Panc1 (cell line): ENCODE data around the gene NRCAM. TPM values are rescaled to one million over a fixed set of nuclear protein-coding genes. Genes with fewer than 3 reads are reported as not detected.

Experiments
- ATAC-seq: fragments of 200-7000 bp; cut with Tn5 transposase; 2 replicates; pipeline ENCODE4 v1.9.1; 2020; ENCODE audit warnings: mild to moderate bottlenecking, moderate library complexity
- BruUV-seq: library from RNA; stranded (reverse); fragments of 400-500 nt; replicated peaks from 2 replicates; lab custom pipeline; 2021; lab: Mats Ljungman, UMichigan
- CTCF ChIA-PET: fragments of 300-600 bp; sonication (Branson Sonifier 250); formaldehyde crosslinking; loops from one replicate; lab custom pipeline; 2022; ENCODE audit warnings: antibody characterized with exemption; lab: Charles Lee
- POLR2A ChIA-PET: fragments of 300-600 bp; sonication (Branson Sonifier 250); formaldehyde crosslinking; loops from one replicate; lab custom pipeline; 2022; ENCODE audit warnings: antibody characterized with exemption; lab: Charles Lee
- DNase-seq: peaks from one replicate; pipeline ENCODE4 v3.0.0-alpha.2; 2010; ENCODE audit warnings: low read depth, low spot score
- H3K27ac ChIP-seq: 2 replicates; pipeline ENCODE4 v1.5.1; 2011; ENCODE audit warnings: mild to moderate bottlenecking, low read length, inconsistent platforms
- H3K27me3 ChIP-seq: fragments of 200-500 bp; sonication (Bioruptor generic); 2 replicates; pipeline ENCODE4 v1.6.0; 2014; ENCODE audit warnings: low read length, inconsistent platforms; ENCODE audit not compliant: control insufficient read depth, insufficient read depth
- H3K36me3 ChIP-seq: fragments of 200-500 bp; sonication (Bioruptor generic); 2 replicates; pipeline ENCODE4 v1.5.1; 2014; ENCODE audit warnings: inconsistent platforms, mild to moderate bottlenecking, low read length, moderate library complexity; ENCODE audit not compliant: control insufficient read depth, insufficient read depth
- H3K4me1 ChIP-seq: 2 replicates; pipeline ENCODE4 v1.5.1; 2011; ENCODE audit warnings: inconsistent platforms, mild to moderate bottlenecking, low read length, moderate library complexity; ENCODE audit not compliant: control insufficient read depth, insufficient read depth
- H3K4me3 ChIP-seq, 2 experiments: 2 replicates each; pipeline ENCODE4 v1.5.1; 2011 to 2012; ENCODE audit warnings: low read depth in 2 of 2, low read length in 2 of 2, mild to moderate bottlenecking in 2 of 2, inconsistent platforms in 1 of 2, moderate library complexity in 1 of 2
- H3K9me3 ChIP-seq: fragments of 200-500 bp; sonication (Bioruptor generic); 2 replicates; pipeline ENCODE4 v1.5.1; 2014; ENCODE audit warnings: low read depth, mild to moderate bottlenecking, inconsistent platforms, low read length, moderate library complexity; ENCODE audit not compliant: control insufficient read depth, insufficient read depth
- CTCF ChIP-seq: fragments of 450-650 bp; IDR thresholded peaks from 2 replicates; pipeline ENCODE4 v1.5.1; 2017; ENCODE audit warnings: mild to moderate bottlenecking
- POLR2AphosphoS5 ChIP-seq: IDR thresholded peaks from 2 replicates; pipeline ENCODE4 v1.6.1; 2012; ENCODE audit warnings: mild to moderate bottlenecking, low read depth, low read length, moderate library complexity
- REST ChIP-seq, 2 experiments: IDR thresholded peaks; 2 replicates each; pipeline ENCODE4 v1.6.1; 2011 to 2012; ENCODE audit warnings: low read depth in 2 of 2, control low read depth in 1 of 2, low read length in 1 of 2, mild to moderate bottlenecking in 1 of 2, moderate library complexity in 1 of 2; ENCODE audit not compliant: insufficient read depth in 1 of 2
- SIN3A ChIP-seq: IDR thresholded peaks from 2 replicates; pipeline ENCODE4 v1.6.1; 2012; ENCODE audit warnings: low read depth, mild to moderate bottlenecking, low read length, moderate library complexity, borderline replicate concordance; ENCODE audit not compliant: insufficient read depth
- TCF7L2 ChIP-seq: IDR thresholded peaks from 2 replicates; pipeline ENCODE4 v1.6.1; 2011; ENCODE audit warnings: mild to moderate bottlenecking, low read depth, low read length, inconsistent platforms
- in situ Hi-C: cut with HindIII; loops from 2 replicates; pipeline ENCODE4 v1.10.0; 2016; ENCODE audit warnings: low sequenced_read_pairs, low pct_unique_long_range_greater_than_20kb
- intact Hi-C: fragments of 100-400 bp; cut with micrococcal nuclease; formaldehyde crosslinking; loops from one replicate; pipeline ENCODE4 v1.10.0; 2022; ENCODE audit not compliant: unreplicated experiment
- total RNA-seq: library from RNA; stranded (reverse); gene quantifications from one replicate; pipeline ENCODE4 v1.2.1, GENCODE V29; 2021; ENCODE audit not compliant: unreplicated experiment

The NRCAM gene
- total RNA-seq, 1 experiment from 2014 or later = 0.21 TPM

GRCh38 chr7:108455551-108455997, 662 bp downstream of the NRCAM start:
- TF ChIP-seq CTCF = no peak
- TF ChIP-seq TCF7L2 = no peak
- TF ChIP-seq POLR2AphosphoS5 = no peak
- no peak for TF ChIP-seq SIN3A
- no peak for TF ChIP-seq REST (IDR thresholded peaks at IDR 0.05; ENCODE audit: insufficient read depth in 1 of 2, low read depth in 2 of 2, low read length in 1 of 2)
- ChIA-PET POLR2A (no interaction called here), CTCF (no interaction called here)
- no peak overlapping the region for H3K27ac ChIP-seq
- peak overlapping the region; percentile 33 to 43 for H3K4me3 ChIP-seq
- in situ Hi-C loops = no loop called here
- no TSS peak for BruUV-seq
- peak; percentile 39 for ATAC-seq
- H3K27me3 ChIP-seq = peaks cover 38% of the 10 kb centered on the region
- no peaks in the 10 kb centered on the region for H3K9me3 ChIP-seq
- DNase-seq = no peak
- H3K4me1 ChIP-seq = no peaks in the 10 kb centered on the region
- intact Hi-C loops = no loop called here
- H3K36me3 ChIP-seq = no peaks in the 10 kb centered on the region

- POLR2A ChIA-PET = no interaction called here
- ATAC-seq = peak; percentile 56
- Histone ChIP-seq H3K9me3 (no peaks in the 10 kb centered on the region), H3K4me1 (no peaks in the 10 kb centered on the region), H3K27ac (no peak overlapping the region), H3K27me3 (peaks cover 36% of the 10 kb centered on the region), H3K36me3 (no peaks in the 10 kb centered on the region), H3K4me3 (peak overlapping the region; percentile 33 to 43)
- CTCF ChIA-PET = no interaction called here
- TF ChIP-seq REST (IDR thresholded peaks at IDR 0.05; ENCODE audit: insufficient read depth in 1 of 2, low read depth in 2 of 2, low read length in 1 of 2) (no peak), SIN3A (no peak), POLR2AphosphoS5 (no peak), TCF7L2 (no peak), CTCF (no peak)
- no peak for DNase-seq
- BruUV-seq = no TSS peak
- in situ Hi-C loops = no loop called here
- intact Hi-C loops = loop anchor here (5.0 kb wide), 1 partner anchor 273 kb away; no protein-coding TSS in a partner anchor
Measured at GRCh38 chr7:108454674-108455550, 1.3 kb downstream of the NRCAM start.
